ENCODE data around the gene MXD1.
A peak's percentile ranks its signal among the peaks of the same experiment; 100 is the strongest.

DNA sequence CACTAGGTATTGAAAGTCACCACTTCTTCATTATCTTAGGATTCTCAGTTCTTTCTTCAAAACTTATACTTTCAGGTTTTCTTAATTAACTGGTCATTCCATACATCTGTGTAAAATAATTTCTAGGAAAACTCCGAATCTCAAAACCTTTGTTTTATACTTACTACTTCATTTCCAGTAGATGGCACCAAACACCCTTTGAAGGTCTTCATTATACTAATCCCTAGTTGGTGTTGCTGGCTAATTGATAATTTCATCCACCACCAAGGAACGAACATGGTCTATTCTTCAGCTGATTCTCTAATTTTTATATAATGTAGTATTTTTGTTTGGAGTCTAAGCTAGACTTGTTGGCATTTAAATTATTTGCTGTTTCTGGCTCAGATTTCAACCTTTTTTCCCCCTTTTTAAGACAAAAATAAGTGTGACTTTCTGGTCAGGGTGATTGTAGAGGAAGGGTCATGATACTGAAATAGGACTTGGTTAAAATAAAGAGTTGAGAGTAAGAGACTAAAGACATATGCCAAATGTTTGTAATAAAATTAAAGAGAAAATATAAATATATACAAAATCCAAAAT lies 2.8 kb upstream of the MXD1 start:
- TF ChIP-seq, protein P1, sequence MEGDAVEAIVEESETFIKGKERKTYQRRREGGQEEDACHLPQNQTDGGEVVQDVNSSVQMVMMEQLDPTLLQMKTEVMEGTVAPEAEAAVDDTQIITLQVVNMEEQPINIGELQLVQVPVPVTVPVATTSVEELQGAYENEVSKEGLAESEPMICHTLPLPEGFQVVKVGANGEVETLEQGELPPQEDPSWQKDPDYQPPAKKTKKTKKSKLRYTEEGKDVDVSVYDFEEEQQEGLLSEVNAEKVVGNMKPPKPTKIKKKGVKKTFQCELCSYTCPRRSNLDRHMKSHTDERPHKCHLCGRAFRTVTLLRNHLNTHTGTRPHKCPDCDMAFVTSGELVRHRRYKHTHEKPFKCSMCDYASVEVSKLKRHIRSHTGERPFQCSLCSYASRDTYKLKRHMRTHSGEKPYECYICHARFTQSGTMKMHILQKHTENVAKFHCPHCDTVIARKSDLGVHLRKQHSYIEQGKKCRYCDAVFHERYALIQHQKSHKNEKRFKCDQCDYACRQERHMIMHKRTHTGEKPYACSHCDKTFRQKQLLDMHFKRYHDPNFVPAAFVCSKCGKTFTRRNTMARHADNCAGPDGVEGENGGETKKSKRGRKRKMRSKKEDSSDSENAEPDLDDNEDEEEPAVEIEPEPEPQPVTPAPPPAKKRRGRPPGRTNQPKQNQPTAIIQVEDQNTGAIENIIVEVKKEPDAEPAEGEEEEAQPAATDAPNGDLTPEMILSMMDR (IDR thresholded peaks at IDR 0.05), result peak; percentile 84
- TF ChIP-seq EZH2 (IDR thresholded peaks at IDR 0.05; ENCODE audit: borderline replicate concordance, insufficient read depth, low read depth, low read length, poor library complexity, severe bottlenecking), result no peak
